HepG2 (cell line): ENCODE results near the gene ZSWIM8. TPM values are rescaled to one million over a fixed set of nuclear protein-coding genes. Genes with fewer than 3 reads are reported as not detected.

ENCODE experiments used
- ATAC-seq: fragments of 200-7000 bp; cut with Tn5 transposase; 3 replicates; pipeline ENCODE4 v1.9.1; 2020; ENCODE audit warnings: mild to moderate bottlenecking, moderate library complexity
- BruUV-seq: library from RNA; stranded (reverse); fragments of 400-500 nt; replicated peaks from 2 replicates; lab custom pipeline; 2021; lab: Mats Ljungman, UMichigan
- CTCF ChIA-PET: fragments of 300-600 bp; formaldehyde crosslinking; extraction: SDS; loops from one replicate; lab custom pipeline; 2021; ENCODE audit warnings: low total read pairs, inconsistent platforms, low intra/inter-chr PET ratio; lab: Yijun Ruan, JAX
- POLR2A ChIA-PET: fragments of 350-600 bp; sonication (Branson Sonifier 250); formaldehyde crosslinking; loops from one replicate; lab custom pipeline; 2020; ENCODE audit warnings: antibody characterized with exemption, inconsistent platforms; lab: Yijun Ruan, JAX
- DNase-seq: peaks from one replicate; pipeline ENCODE4 v3.0.0-alpha.2; 2015; ENCODE audit warnings: low spot score
- FAIRE-seq: peaks from 3 replicates; lab custom pipeline; 2011; peaks lifted over from hg19 to GRCh38; lab: Jason Lieb, UNC
- H2AFZ ChIP-seq: one replicate; pipeline ENCODE4 v1.6.1; 2011; ENCODE audit warnings: low read length, inconsistent platforms
- H3K27ac ChIP-seq: fragments of 300-600 bp; 3 replicates; pipeline ENCODE4 v1.8.0; 2011; ENCODE audit warnings: mixed run types, mild to moderate bottlenecking, mixed read lengths, low read length, inconsistent platforms; ENCODE audit not compliant: insufficient read depth; ENCODE audit errors: extremely low read length
- H3K27me3 ChIP-seq, 2 experiments: fragments of 200-600 bp in 1 of 2; 2 replicates in 1 of 2; 3 replicates in 1 of 2; pipeline versions ENCODE4 v1.6.0 to v1.8.0; 2011; ENCODE audit warnings: low read length in 2 of 2, mild to moderate bottlenecking in 2 of 2, moderate library complexity in 2 of 2, inconsistent platforms in 1 of 2; ENCODE audit not compliant: insufficient read depth in 2 of 2, control insufficient read depth in 1 of 2
- H3K36me3 ChIP-seq, 2 experiments: fragments of 200-600 bp in 1 of 2; replicated peaks in 1 of 2; 2 replicates in 1 of 2; 3 replicates in 1 of 2; pipeline versions ENCODE4 v1.5.1 to v1.8.0; 2011; ENCODE audit warnings: low read length in 2 of 2, inconsistent platforms in 1 of 2; ENCODE audit not compliant: insufficient read depth in 2 of 2, control insufficient read depth in 1 of 2
- H3K4me1 ChIP-seq: 2 replicates; pipeline ENCODE4 v1.5.1; 2012; ENCODE audit warnings: low read length, inconsistent platforms; ENCODE audit not compliant: insufficient read depth
- H3K4me2 ChIP-seq: 2 replicates; pipeline ENCODE4 v1.6.0; 2011; ENCODE audit warnings: low read depth, low read length, inconsistent platforms
- H3K4me3 ChIP-seq, 3 experiments: fragments of 200-600 bp in 1 of 3; sonication (generic), shearing (Covaris generic) in 1 of 3; replicated peaks in 1 of 3; 2 replicates each; pipeline ENCODE4 v1.5.1; 2011 to 2016; ENCODE audit warnings: low read length in 3 of 3, inconsistent platforms in 2 of 3, low read depth in 2 of 3, mild to moderate bottlenecking in 2 of 3, control low read depth in 1 of 3, mixed read lengths in 1 of 3; ENCODE audit not compliant: insufficient read depth in 1 of 3
- H3K79me2 ChIP-seq: one replicate; pipeline ENCODE4 v1.6.1; 2011; ENCODE audit warnings: low read length, inconsistent platforms; ENCODE audit not compliant: insufficient read depth
- H3K9ac ChIP-seq: 2 replicates; pipeline ENCODE4 v1.6.0; 2011; ENCODE audit warnings: mild to moderate bottlenecking, low read depth, low read length, inconsistent platforms; ENCODE audit not compliant: insufficient read depth
- H3K9me3 ChIP-seq: 2 replicates; pipeline ENCODE4 v1.5.1; 2012; ENCODE audit warnings: mild to moderate bottlenecking, low read length
- H4K20me1 ChIP-seq: 2 replicates; pipeline ENCODE4 v1.6.0; 2011; ENCODE audit warnings: inconsistent platforms, mild to moderate bottlenecking, low read length, moderate library complexity; ENCODE audit not compliant: insufficient read depth
- SIX1 ChIP-seq: sonication (generic); formaldehyde crosslinking; IDR thresholded peaks from 2 replicates; pipeline ENCODE4 v1.4.0; 2020; ENCODE audit warnings: missing genetic modification reagents, borderline replicate concordance
- in situ Hi-C: cut with HindIII; loops from 2 replicates; pipeline ENCODE4 v1.10.0; 2017; ENCODE audit warnings: low pct_unique_long_range_greater_than_20kb; ENCODE audit not compliant: extremely low pct_ligation_motif_present
- intact Hi-C: fragments of 100-400 bp; cut with micrococcal nuclease; formaldehyde crosslinking; loops from one replicate; pipeline ENCODE4 v1.10.0; 2022; ENCODE audit not compliant: unreplicated experiment
- polyA plus RNA-seq, 8 experiments: library from polyadenylated mRNA; depleted of rRNA in 3 of 8; stranded (reverse) in 7 of 8; unstranded in 1 of 8; fragments of >200 nt; fragmentation: Illumina TruSeq in 4 of 8; extraction: Trizol in 4 of 8; gene quantifications; 2 replicates each; pipeline versions ENCODE4 v1.2.1 to v1.2.3, GENCODE V29; 2011 to 2016; ENCODE audit warnings: low read depth in 4 of 8, missing spikeins in 1 of 8, mixed read lengths in 1 of 8; ENCODE audit not compliant: insufficient read depth in 1 of 8
- total RNA-seq, 5 experiments: library from RNA; depleted of rRNA; stranded (reverse); fragments of >200 nt; fragmentation: Illumina TruSeq; extraction: Trizol; gene quantifications; 2 replicates each; pipeline ENCODE4 v1.2.3, GENCODE V29; 2016; ENCODE audit warnings: low read depth in 1 of 5
- TF ChIP-seq, protein P1 (sequence below): sonication (generic); formaldehyde crosslinking; IDR thresholded peaks from 2 replicates; pipeline ENCODE4 v1.4.0; 2020; ENCODE audit warnings: missing genetic modification reagents, borderline replicate concordance
- TF ChIP-seq, protein P2 (sequence below), 2 experiments: sonication (generic) in 1 of 2; formaldehyde crosslinking in 1 of 2; IDR thresholded peaks; 2 replicates each; pipeline versions ENCODE4 v1.4.0 to v1.6.1; 2018 to 2020; ENCODE audit warnings: missing genetic modification reagents in 2 of 2, borderline replicate concordance in 1 of 2, low read depth in 1 of 2, mild to moderate bottlenecking in 1 of 2, missing biosample characterization in 1 of 2

The ZSWIM8 gene
- total and polyA plus RNA-seq, 2 of the 13 experiments (the other 11 are each of a cell fraction or from before 2014, with no cell fraction given) = 39.9 to 98.2 TPM

DNA sequence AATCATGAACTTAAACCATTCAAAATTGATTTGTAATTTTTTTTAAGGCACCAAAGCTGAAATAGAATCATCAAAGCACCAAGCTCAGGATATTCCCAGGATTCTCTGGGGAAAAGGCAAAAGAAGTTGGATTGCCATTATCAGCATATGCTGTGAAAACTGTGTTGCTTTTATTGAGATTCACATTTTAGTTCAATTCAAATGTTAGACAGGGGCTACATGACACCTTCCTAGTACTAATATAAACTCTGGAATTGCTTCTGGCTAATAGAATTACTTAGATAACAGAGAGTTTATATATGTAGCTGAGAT lies 30.3 kb downstream of the ZSWIM8 start:
- Histone ChIP-seq H3K27ac (no peak overlapping the region), H2AFZ (no peak overlapping the region), H3K27me3 (no peaks in the 10 kb centered on the region; a peak in 1 of 5 replicates), H3K79me2 (no peaks in the 10 kb centered on the region), H3K9ac (no peak overlapping the region), H3K4me3 (no peak overlapping the region), H3K36me3 (peaks cover 0 to 21% of the 10 kb centered on the region in 2 experiments), H3K4me1 (peaks cover under 1% of the 10 kb centered on the region; the same call in 1 of the 2 replicates), H3K9me3 (no peaks in the 10 kb centered on the region), H4K20me1 (no peaks in the 10 kb centered on the region), H3K4me2 (no peak overlapping the region)
- DNase-seq (no peak), FAIRE-seq (no peak), ATAC-seq (no peak)
- in situ Hi-C loops = no loop called here
- no TSS peak for BruUV-seq
- CTCF ChIA-PET = no interaction called here
- intact Hi-C loops = no loop called here
- POLR2A ChIA-PET = interaction anchor here (1.1 kb wide), 1 partner anchor 25 kb away, joined by 3 read pairs; no protein-coding TSS in a partner anchor
- TF ChIP-seq, protein P1, sequence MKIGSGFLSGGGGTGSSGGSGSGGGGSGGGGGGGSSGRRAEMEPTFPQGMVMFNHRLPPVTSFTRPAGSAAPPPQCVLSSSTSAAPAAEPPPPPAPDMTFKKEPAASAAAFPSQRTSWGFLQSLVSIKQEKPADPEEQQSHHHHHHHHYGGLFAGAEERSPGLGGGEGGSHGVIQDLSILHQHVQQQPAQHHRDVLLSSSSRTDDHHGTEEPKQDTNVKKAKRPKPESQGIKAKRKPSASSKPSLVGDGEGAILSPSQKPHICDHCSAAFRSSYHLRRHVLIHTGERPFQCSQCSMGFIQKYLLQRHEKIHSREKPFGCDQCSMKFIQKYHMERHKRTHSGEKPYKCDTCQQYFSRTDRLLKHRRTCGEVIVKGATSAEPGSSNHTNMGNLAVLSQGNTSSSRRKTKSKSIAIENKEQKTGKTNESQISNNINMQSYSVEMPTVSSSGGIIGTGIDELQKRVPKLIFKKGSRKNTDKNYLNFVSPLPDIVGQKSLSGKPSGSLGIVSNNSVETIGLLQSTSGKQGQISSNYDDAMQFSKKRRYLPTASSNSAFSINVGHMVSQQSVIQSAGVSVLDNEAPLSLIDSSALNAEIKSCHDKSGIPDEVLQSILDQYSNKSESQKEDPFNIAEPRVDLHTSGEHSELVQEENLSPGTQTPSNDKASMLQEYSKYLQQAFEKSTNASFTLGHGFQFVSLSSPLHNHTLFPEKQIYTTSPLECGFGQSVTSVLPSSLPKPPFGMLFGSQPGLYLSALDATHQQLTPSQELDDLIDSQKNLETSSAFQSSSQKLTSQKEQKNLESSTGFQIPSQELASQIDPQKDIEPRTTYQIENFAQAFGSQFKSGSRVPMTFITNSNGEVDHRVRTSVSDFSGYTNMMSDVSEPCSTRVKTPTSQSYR (CRISPR knock-in tag) = no peak
- TF ChIP-seq, protein P2, sequence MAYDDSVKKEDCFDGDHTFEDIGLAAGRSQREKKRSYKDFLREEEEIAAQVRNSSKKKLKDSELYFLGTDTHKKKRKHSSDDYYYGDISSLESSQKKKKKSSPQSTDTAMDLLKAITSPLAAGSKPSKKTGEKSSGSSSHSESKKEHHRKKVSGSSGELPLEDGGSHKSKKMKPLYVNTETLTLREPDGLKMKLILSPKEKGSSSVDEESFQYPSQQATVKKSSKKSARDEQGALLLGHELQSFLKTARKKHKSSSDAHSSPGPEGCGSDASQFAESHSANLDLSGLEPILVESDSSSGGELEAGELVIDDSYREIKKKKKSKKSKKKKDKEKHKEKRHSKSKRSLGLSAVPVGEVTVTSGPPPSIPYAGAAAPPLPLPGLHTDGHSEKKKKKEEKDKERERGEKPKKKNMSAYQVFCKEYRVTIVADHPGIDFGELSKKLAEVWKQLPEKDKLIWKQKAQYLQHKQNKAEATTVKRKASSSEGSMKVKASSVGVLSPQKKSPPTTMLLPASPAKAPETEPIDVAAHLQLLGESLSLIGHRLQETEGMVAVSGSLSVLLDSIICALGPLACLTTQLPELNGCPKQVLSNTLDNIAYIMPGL (CRISPR knock-in tag; IDR thresholded peaks at IDR 0.05; ENCODE audit: borderline replicate concordance in 1 of 2, low read depth in 1 of 2) = no peak
- TF ChIP-seq SIX1 (CRISPR knock-in tag) = no peak
